Measurements from ENCODE around the gene OSBPL1A. TPM values are rescaled to one million over a fixed set of nuclear protein-coding genes. Genes with fewer than 3 reads are reported as not detected.

The OSBPL1A gene
- total RNA-seq, 4 donors from 2014 or later: 67.6 to 208 (median 87.3) TPM

- TF ChIP-seq CTCF (IDR thresholded peaks at IDR 0.05; ENCODE audit: low read depth): no peak
Observed at GRCh38 chr18:24112874-24113615, 284.6 kb downstream of the OSBPL1A start.

DNA sequence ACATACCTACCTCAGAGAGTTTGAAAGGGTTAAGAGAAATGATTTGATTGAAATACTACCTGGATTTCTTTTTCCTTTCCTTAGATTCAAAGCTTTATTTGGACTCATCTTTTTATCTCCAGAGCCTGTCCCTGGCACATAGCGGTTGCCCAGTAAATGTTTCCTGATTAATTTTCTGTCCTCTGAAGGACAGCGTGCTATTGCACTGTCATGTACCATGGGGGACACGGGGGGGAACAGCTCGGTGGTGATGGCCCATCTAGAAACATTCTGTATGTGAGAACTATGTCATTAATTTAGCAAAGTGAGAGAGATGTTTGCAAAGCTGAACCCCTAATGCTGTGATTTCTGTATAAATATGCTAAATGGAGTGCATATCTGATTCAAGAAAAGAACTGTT, 285.2 kb downstream of the OSBPL1A start:
- no peak for TF ChIP-seq CTCF (IDR thresholded peaks at IDR 0.05; ENCODE audit: low read depth)

Small RNA genes within 50 kb of the gene (small RNA-seq; reads per million reads assigned to genes)
- gene MIR320C2 (not detected), gene RF00017 (not detected), gene RF00019 (0.49 reads per million), gene RNA5SP452 (not detected), gene RNU5A-6P (not detected), gene RNU6-435P (not detected)

Other genes with a start within 250 kb of the OSBPL1A start
- 10 to 100 TPM; 23.1 to 34.9 (median 28.3) TPM for gene IMPACT, start 28.8 kb upstream of the OSBPL1A start, total RNA-seq
- under 1 TPM in 2 of 4 donors, not detected in 2; 0.44 to 0.68 TPM for gene HRH4, start 62.8 kb upstream of the OSBPL1A start, total RNA-seq

Data from subcutaneous adipose tissue (tissue), 4 donors.